M059J (cell line): Measurements from ENCODE around the gene METTL8. TPM values are rescaled to one million over a fixed set of nuclear protein-coding genes. Genes with fewer than 3 reads are reported as not detected.

Experiments used
- total RNA-seq: library from RNA; depleted of rRNA; stranded (reverse); fragments of >200 nt; shearing (Covaris generic); gene quantifications from 2 replicates; pipeline ENCODE4 v1.2.3, GENCODE V29; 2014; rRNA removed

Gene METTL8
- total RNA-seq, 1 experiment from 2014 or later, result 16.6 TPM

Other genes with a start within 250 kb of the METTL8 start
- gene DCAF17, start 236 bp upstream of the METTL8 start, total RNA-seq, result 10.7 and 13.0 TPM in 2 replicates
- gene CYBRD1, start 88.5 kb upstream of the METTL8 start, total RNA-seq, result 43.7 and 54.7 TPM in 2 replicates